ENCODE data around the gene BNC2.

- no peak for TF ChIP-seq CTCF (IDR thresholded peaks at IDR 0.05; ENCODE audit: low read length)
- no peak for TF ChIP-seq EZH2 (IDR thresholded peaks at IDR 0.05; ENCODE audit: borderline replicate concordance, low read length)
Measured at GRCh38 chr9:16532272-16532671, 338.2 kb downstream of the BNC2 start.
